GM12874 (cell line): ENCODE results near the gene TPRX2.

Experiments
- TF ChIP-seq, protein P1 (sequence below): IDR thresholded peaks from 2 replicates; pipeline ENCODE4 v1.5.1; 2011; ENCODE audit warnings: low read depth, mild to moderate bottlenecking, control low read depth, low read length, moderate library complexity; ENCODE audit not compliant: insufficient read depth

Gene TPRX2

DNA sequence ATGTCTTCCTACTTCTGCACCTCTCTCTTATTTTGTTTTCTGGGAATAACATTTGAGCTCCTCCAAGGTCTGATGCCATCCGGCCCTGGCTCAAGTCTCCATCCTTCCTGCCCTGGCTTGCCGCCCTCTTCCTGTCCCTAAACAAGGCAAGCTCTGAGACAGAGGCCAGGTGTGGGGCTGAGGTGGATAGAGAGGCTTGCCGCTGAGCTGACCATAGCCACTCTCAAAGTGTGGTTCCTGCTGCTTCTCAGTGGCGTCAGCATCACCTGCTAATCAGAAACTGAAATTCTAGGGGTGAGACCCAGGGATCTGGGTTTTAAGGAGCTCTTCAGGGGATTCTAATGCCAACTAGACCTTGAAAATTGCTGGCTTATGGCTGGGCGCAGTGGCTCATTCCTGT, 6.0 kb upstream of the TPRX2 start:
- TF ChIP-seq, protein P1, sequence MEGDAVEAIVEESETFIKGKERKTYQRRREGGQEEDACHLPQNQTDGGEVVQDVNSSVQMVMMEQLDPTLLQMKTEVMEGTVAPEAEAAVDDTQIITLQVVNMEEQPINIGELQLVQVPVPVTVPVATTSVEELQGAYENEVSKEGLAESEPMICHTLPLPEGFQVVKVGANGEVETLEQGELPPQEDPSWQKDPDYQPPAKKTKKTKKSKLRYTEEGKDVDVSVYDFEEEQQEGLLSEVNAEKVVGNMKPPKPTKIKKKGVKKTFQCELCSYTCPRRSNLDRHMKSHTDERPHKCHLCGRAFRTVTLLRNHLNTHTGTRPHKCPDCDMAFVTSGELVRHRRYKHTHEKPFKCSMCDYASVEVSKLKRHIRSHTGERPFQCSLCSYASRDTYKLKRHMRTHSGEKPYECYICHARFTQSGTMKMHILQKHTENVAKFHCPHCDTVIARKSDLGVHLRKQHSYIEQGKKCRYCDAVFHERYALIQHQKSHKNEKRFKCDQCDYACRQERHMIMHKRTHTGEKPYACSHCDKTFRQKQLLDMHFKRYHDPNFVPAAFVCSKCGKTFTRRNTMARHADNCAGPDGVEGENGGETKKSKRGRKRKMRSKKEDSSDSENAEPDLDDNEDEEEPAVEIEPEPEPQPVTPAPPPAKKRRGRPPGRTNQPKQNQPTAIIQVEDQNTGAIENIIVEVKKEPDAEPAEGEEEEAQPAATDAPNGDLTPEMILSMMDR, result no peak

DNA sequence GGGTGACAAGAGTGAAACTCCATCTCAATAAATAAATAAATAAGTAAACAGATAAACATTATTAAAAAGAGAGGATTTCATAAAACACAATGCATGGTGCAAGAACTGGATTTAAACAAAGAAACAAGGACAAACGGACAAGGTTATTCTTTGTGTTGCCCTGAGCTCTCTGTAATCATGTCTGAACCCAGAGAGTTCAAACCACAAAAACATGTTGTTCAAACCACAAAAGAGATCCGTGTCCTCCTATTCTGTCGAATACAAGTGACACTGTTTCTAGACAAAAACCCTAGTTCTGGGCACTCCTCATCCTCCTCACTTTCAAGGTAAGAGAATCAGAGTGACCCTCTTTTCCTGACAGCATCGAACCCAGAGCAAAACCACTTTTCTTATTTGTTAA, 4.6 kb upstream of the TPRX2 start:
- TF ChIP-seq, protein P1, result no peak

DNA sequence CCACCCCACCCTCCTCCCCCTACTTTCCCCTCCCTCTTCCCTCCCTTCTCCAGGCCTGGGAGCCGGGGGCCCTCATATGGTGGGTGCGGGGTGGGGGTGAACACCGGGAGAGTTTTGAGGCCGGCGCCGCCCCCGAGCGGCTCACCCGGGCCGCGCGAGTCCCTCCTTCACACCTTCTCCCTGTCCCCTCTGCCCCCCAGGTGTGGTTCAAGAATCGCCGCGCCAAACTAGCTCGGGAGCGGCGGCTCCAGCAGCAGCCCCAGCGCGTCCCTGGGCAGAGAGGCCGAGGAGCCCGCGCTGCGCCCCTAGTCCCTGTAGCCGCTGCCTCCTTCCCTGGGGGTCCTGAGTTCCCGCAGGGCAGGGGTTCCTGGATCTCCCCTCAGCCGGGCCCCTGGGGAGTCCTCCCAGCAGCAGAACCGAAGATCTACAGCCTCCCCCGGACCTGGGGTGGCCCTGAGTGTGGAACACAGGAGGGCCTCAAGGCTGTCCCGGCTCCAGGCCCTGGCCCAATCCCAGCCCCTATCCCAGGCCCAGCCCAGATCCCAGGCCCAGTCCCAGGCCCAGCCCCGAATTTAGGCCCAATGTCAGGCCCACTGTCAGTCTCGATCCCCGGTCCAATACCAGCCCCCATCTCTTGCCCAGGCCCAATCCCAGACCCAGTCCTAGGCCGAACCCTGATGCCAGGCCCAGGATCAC, 1.7 kb downstream of the TPRX2 start:
- TF ChIP-seq, protein P1, result no peak

DNA sequence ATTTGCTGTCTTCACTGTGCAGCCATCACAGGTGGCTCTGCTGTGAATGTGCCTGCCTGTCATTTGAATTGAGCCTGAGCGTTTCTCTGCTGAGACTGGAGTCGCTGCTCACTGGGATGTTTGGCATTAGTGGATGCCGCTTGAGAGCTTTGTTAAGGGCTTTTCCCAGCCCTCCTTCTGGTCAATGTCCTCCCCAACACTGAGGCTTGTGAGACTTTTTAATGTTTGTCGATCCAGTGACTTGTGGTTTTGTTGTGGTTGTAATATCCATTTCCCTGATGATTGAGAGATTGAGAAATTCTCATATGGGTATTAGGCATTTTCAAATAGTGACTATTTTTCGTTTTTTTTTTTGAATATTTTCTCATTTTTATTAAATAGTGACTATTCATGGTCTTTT, 2.6 kb downstream of the TPRX2 start:
- TF ChIP-seq, protein P1, result no peak

DNA sequence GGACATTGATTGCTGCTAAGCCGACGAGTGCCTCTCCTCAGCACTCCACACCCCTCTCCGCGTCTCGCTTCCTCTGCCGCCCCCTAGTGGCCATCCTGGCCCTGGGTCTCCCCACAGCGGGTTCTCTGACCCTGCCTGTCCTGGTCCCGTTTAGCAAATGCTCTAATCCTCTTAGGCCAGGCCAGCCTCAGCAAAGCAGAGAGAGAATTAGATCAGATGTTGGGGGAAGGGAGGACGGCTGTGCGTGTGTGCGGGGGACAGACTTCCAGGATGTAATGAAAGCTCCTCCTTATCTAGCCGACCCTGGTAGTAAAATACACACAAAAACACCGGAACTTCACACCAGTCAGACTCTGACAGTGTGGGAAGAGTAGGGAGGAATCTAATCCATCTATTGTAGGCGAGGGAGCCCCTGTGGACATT, 4.5 kb downstream of the TPRX2 start:
- TF ChIP-seq, protein P1, result peak; percentile 96

DNA sequence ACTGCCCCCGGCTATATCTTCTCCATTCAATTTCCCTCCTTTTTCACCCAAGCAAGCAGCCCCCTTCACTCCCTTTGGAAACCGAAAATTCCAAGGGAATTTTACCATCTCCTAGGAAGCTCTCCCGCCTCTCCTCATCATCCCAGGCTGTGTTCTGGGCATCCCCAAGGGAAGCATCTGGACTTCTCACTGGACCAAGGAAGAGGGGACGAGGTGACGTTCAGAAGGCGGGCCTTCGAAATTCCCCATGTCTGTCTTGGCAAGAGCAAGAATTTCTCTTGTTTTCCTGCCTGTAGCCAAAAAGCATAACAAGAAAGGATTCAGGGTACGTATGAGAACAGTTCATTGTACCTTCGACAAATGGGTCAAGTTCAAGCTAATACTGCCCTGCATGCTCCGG, 6.1 kb downstream of the TPRX2 start:
- TF ChIP-seq, protein P1, result no peak

DNA sequence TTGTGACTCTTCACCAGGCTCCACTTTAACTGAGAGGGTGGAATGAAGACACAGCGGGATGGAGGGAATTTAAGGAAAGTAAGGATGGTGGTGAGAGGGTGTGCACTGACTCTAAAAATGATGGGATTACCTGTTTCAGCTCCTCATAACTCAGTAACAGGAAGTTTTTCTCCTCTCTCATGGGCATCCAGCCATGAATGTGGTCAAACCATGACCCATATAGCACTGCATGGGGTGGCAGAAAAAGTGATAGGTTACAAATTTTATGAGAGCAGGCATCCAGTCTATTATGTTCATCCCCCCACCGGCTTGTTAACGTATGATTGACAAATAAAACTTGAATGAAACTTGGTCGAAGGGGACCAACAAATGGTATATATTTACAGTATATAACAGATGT, 19.9 kb downstream of the TPRX2 start:
- TF ChIP-seq, protein P1, result no peak
